UCSD-AML1 (cell line): Measurements from ENCODE around the gene C19orf12.
"Not testable (repeated sequence)": the region's sequence is repeated elsewhere in the genome, so short reads cannot be mapped to it uniquely, and the experiment has no call there.

ENCODE experiments used
- DNase-seq: peaks from one replicate; lab custom pipeline; 2025; ENCODE audit not compliant: unreplicated experiment; lab: John Stamatoyannopoulos, UW

Gene C19orf12

DNA sequence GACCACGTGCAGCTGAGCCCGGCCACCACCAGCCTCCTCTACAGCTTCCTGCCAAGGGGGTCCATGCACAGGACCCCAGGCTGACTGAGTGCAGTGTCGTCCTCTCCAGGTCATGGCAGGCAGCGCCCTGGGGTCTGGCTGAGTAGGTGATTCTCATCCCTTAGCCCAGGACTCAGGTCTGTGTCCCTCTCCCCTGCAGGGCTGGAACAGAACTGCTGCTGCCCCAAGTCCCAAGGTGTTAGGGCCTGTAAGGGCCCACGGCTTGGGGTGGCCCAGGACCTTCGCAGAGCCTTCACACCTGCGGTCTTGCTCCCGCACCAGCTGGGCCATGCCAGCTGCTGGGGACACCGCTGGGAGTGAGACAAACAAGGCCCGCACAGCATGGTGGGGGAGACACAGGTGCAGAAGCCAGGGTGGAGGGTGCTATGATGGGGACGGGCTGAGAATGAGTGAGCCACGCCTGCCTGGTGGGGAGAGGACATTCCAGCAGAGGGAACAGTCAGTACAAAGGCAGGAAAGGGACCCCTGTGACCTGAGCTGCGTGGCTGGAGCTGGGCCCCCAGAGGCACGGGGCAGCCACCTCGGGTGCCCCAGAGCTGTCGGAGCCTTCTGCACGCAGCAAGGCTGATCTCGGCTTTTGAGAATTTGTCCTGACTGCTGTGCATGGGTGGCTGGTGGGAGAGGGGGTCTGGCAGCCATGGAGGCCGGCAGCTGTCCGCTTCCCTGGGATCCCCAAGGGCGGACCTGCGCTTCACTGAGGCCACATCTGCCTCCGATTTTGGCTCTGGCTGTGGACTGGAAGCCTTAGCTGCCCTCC is 37.9 kb downstream of the C19orf12 start:
- no peak for DNase-seq

DNA sequence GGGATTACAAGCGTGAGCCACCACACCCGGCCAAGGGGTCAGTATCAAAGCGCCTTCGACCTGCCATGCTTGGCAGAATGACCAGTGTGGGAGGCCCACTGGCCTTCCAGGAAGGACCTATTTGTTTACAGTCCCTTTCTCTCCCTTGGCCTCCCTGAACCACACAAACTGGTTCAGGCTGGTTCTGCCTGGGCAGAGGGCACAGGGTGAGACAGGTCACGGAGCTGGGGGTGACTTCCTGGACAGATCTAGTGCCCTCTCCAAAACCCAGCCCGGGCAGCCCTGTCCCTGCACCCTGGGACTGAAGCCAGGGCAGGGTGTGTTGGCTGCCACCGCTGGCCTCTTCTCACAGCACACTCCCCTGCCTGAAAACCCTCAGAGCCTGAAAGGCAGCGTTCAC is 38.5 kb downstream of the C19orf12 start:
- no peak for DNase-seq

DNA sequence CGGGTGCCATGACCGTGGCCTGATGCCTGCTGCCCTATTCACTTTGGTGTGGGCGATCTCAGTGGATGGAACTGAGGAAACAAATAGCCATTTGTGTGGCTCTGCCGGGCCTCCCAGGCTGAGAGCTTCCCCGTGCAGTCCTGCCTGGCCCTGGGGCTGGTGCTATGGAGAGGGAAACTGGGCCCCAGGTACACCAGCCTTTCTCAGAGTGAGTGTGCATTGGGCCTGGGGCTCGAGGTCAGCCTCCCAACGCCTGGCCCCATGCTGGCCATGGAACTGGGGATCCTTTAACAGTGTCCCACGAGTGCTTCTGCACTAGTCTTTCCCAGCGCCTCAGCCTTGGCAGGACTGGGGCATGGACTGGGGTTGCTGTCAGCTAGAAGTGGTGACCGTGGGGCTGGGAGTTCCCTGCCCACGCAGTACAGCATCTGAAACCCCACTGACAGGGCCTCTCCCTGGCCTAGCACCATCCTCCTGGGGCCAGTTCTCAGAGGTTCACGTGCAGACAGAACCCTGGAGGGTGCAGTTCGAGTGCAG is 39.3 kb downstream of the C19orf12 start:
- no peak for DNase-seq

DNA sequence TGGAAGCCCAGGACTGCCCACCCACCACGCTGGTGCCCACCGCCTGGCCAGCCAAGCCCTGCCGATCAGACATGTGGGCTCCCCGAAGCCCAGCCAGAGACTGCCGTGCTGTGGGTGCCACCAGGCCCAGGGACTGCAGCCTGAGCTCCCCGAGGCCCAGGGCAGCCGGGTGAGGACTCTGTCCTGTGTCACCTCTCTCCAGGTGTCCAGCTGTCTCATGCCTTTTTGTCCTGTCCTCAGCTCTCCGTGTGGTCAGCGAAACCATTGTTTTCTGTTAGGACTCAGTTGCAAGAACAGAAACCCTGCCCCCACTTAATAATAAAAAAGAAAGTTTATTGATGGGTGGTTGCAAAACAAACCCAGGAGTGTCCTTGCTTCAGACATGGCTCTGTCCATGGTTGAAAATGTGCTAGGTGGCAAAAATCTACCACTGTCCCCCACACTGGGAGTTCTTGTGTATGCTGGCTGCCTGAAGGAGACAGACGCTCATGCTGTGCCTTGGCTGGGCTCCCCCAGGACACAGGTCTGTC is 39.9 kb downstream of the C19orf12 start:
- DNase-seq: no peak

DNA sequence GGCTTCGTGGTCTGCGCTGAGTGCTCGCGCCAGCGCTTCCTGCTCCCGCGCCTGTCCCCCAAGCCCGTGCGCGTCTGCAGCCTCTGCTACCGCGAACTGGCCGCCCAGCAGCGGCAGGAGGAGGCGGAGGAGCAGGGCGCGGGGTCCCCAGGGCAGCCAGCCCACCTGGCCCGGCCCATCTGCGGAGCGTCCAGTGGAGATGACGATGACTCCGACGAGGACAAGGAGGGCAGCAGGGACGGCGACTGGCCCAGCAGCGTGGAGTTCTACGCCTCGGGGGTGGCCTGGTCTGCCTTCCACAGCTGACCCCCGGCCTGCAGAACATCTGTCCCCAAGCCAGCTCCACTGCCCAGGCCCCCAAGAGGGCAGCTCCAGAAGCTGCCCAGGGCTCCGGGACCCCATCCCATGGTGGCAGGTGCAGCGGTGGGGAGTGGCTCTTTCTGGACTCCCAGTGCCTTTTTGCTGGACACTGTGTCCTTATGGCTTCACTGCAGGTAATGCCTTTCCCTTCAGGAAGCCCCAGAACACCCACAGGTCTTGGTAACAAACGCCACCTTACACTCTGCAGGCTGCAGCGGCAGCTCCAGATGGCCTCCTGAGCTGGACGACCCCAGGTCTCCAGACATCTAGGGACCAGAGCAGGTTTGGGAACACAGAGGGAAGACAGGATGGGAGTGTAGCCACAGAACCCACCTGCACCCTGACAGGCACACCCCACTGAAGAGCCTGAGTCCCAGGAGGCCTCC is 40.5 kb downstream of the C19orf12 start:
- DNase-seq: no peak

DNA sequence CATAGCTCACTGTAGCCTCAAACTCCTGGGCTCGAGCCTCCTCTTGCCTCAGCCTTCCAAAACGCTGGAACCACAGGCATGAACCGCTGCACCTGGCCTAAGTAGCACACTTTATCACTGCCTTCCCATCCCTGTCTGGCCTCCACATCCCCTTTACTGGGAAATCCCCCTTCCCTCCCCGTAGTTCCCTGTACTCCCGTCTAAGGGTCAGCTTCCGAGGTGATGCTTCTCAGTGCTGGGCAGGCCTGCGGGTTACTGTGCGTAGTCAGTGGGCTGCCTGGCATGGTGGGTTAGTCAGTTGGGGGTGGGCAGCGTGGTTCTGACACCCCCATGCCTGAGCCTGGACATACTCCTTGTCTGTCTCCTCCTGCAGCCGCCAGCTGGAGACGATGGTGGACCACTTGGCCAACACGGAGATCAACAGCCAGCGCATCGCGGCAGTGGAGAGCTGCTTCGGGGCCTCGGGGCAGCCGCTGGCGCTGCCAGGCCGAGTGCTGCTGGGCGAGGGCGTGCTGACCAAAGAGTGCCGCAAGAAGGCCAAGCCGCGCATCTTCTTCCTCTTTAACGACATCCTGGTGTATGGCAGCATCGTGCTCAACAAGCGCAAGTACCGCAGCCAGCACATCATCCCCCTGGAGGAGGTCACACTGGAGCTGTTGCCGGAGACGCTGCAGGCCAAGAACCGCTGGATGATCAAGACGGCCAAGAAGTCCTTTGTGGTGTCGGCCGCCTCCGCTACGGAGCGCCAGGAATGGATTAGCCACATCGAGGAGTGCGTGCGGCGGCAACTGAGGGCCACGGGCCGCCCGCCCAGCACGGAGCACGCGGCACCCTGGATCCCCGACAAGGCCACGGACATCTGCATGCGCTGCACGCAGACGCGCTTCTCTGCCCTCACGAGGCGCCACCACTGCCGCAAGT is 41.4 kb downstream of the C19orf12 start:
- no peak for DNase-seq

- DNase-seq: peak; percentile 39
Measured at GRCh38 chr19:29672933-29673336, 42.1 kb downstream of the C19orf12 start.

DNA sequence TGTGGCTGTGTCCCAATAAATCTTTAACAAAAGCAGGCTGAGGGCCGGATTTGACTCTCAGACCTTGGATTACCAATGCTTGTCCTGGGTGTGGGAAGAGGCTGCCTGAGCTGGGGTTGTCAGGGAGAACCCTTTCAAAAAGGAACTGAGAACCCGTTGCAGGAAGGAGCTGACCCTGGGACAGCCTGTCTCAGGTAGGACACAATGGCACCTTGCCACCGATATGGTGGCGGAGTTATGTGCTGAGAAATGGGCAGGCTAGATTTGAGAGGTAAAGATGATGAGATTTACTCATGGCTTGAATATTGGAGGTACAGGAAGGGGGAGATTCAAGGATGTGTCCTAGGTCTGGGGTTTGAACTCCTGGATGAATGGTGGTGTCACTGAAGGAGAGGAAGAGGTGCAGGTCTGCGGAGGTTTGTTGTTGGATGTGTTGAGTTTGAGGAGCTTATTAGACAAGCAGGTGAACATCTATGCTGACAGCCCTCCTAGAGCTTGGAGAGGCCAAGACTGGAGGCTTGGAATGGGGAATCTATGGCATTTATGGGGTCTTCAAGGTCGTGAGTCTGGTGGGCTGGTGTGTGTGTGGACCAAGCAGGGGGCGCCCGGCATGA is 42.6 kb downstream of the C19orf12 start:
- no peak for DNase-seq

- DNase-seq: no peak
Measured at GRCh38 chr19:29671393-29672160, 43.5 kb downstream of the C19orf12 start.

- DNase-seq: not testable (repeated sequence)
Measured at GRCh38 chr19:29671026-29671392, 44.1 kb downstream of the C19orf12 start.

GRCh38 chr19:29670255-29670654 is 44.8 kb downstream of the C19orf12 start:
- DNase-seq: no peak

GRCh38 chr19:29668746-29669609 is 46.1 kb downstream of the C19orf12 start:
- DNase-seq: no peak

DNA sequence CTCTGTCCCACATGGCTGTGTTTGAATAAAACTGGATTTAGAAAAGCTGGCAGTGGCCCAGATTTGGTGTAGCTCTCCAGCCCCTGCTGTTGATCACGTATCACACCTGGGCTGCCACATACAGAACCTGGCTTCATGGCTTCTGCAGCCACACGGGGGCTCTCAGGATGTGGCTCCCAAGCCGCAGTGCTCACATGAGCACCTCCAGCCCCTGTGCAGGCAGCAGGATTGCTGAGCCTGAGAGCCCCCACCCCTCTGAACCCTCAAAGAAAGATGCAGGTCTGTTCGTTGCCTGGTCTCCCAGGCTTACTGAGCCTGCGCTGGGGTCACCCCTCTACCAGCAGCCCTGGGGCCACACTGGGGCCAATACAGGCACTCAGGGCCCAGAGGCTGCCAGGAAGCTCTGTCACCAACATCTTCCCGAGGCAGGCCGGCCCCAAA is 47.1 kb downstream of the C19orf12 start:
- DNase-seq: no peak

DNA sequence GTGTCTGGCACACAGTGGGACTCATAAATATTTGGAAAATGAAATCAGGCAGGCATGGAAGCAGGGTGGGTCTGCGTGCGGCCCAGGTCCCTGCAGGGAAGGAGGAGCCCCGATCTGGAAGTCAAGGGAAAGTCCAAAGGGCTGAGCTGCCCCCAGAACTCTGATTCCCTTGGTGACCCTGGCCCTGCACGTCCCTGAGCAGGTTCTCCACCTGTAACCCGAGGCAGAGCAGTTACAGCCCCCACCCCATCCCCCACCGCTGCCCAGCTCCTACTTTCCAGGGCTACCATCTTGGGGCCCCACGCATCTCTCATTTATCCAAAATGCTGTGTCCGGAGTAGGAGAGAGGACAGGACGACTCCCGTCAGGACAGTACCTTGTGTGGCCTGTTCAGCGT is 47.7 kb downstream of the C19orf12 start:
- no peak for DNase-seq

GRCh38 chr19:29666578-29667386 is 48.3 kb downstream of the C19orf12 start:
- peak; percentile 58 for DNase-seq

GRCh38 chr19:29665826-29666577 is 49.1 kb downstream of the C19orf12 start:
- no peak for DNase-seq

DNA sequence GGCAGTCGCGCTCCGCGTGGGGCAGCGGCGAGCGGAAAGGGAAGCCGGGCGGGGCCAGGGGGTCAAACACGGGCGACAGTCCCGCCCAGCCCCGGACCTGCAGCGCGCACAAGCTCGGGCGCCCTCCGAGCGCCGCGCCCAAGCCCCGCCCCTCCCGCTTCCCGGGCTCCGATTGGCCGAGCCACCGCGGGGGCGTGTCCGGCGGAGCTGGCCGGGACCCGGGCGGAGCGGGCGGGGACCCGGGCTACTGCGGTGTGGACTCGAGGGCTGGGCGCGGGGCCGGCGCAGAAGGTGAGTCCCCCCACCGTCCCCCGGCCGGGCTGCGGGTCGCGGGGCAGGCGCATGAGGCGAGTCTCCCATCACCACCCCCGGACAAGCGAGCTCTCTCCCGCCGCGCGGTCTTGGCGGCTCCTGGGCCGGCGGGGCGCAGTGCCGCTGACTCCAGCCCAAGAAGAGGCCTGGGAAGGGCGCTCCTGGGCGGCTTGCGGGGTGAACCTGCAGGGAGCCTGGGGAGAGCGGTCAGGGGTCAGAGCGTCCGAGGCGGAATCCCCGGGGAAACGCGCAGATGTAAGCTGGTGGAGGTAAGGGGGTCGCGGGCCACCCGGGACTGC is 49.7 kb downstream of the C19orf12 start, which contains the start of gene PLEKHF1:
Gene PLEKHF1 (plus strand): TSS at position 247 of the 611 bp plus-strand sequence. CDS start 8,379 bp downstream, outside the sequence.
- DNase-seq: peak; percentile 95
